OCI-LY1 (cell line): ENCODE results near the gene LAMA4.

ENCODE experiments used
- CTCF ChIP-seq: fragments of 200-600 bp; sonication (generic), shearing (Covaris generic); IDR thresholded peaks from 2 replicates; pipeline ENCODE4 v1.5.1; 2017; ENCODE audit warnings: mild to moderate bottlenecking, antibody characterized with exemption, low read length, moderate library complexity, mixed read lengths
- EZH2 ChIP-seq: fragments of 200-600 bp; sonication (generic), shearing (Covaris generic); IDR thresholded peaks from 2 replicates; pipeline ENCODE4 v1.8.0; 2017; ENCODE audit warnings: borderline replicate concordance, mixed run types, mild to moderate bottlenecking, antibody characterized with exemption, low read length, moderate library complexity, mixed read lengths

GRCh38 chr6:112197636-112198035, 56.7 kb downstream of the LAMA4 start:
- TF ChIP-seq CTCF = no peak
- no peak for TF ChIP-seq EZH2
